Fibroblast of skin of right biceps (primary cell): ENCODE data around the gene DHRS13.
A peak's percentile ranks its signal among the peaks of the same experiment; 100 is the strongest.
"Not testable (repeated sequence)": the region's sequence is repeated elsewhere in the genome, so short reads cannot be mapped to it uniquely, and the experiment has no call there.

Source experiments
- DNase-seq: peaks from one replicate; pipeline ENCODE4 v3.0.0-alpha.2; 2013

Gene DHRS13

GRCh38 chr17:28856028-28856574, 46.8 kb downstream of the DHRS13 start:
- no peak for DNase-seq

DNA sequence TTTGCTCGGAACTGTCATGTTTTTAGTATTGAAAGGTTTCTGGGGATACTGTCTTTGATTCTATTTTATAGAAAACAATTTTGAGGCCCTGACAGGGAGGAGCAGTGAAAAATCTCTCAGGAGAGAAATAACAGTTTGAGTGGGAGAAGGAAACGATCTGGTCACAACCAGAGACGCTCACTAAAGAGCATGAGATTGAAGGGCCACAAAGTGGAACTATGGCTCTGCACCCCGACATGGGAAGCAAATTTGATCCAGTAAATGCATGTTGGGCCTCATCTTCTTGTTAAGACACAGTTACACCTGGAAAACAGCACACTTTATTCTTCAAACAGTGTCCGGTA, 47.6 kb downstream of the DHRS13 start:
- DNase-seq = no peak

GRCh38 chr17:28854457-28855335, 48.2 kb downstream of the DHRS13 start, which contains the start of gene ERAL1:
TSS of gene ERAL1 (plus strand) at chr17:28855016. CDS start at chr17:28855035, 19 bp downstream.
- peak; percentile 87 for DNase-seq

DNA sequence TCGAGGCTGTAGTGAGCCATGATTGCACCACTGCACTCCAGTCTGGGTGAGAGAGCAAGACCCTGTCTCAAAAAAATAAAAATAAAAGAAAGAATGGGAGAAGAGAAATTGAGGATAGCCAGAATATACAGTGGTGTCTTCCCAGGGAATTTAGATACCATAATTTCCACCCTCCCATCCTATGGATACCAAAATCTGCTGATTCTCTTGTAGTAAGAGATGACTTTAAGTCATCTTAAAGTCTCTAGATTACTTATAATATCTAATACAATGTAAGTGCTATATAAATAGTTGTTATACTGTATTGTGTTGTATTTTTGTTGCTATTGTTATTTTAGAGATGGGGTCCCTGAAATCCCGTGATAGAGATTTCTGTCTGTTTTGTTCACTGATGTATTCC, 49.6 kb downstream of the DHRS13 start:
- DNase-seq = no peak

- DNase-seq = no peak
Measured at GRCh38 chr17:28849281-28849680, 53.6 kb downstream of the DHRS13 start.

DNA sequence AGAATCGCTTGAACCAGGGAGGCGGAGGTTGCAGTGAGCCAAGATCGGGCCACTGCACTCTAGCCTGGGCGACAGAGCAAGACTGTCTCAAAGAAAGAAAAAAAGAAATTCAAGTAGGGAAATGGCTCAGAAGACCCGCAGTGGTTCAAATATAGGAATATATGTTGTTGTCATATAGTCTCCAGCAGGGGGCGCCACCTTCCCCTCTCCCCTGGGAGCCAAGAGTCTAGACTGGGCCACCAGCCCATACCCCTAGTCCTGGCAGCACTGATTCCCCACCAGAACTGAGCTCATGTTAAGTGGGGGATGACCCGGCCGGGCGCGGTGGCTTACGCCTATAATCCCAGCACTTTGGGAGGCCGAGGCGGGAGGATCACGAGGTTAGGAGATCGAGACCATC, 54.2 kb downstream of the DHRS13 start:
- not testable (repeated sequence) for DNase-seq
